Stomach (tissue), 4 donors: ENCODE results near the gene KCNC1.

Source experiments
- CTCF ChIP-seq, 7 experiments: fragments of 450-650 bp in 4 of 7; fragments of 200-600 bp in 3 of 7; sonication (generic) in 3 of 7; IDR thresholded peaks; one replicate each; pipeline ENCODE4 v1.5.1; 2016 to 2019; ENCODE audit warnings: antibody characterized with exemption in 7 of 7, control low read depth in 2 of 7, mild to moderate bottlenecking in 1 of 7
- EP300 ChIP-seq: sonication (generic); formaldehyde crosslinking; IDR thresholded peaks from one replicate; pipeline ENCODE4 v1.6.1; 2017; ENCODE audit warnings: antibody characterized with exemption
- POLR2A ChIP-seq, 4 donors: fragments of 450-650 bp; IDR thresholded peaks; one replicate each; pipeline ENCODE4 v1.6.1; 2016; ENCODE audit warnings: antibody characterized with exemption in 4 of 4, control low read depth in 2 of 4, mild to moderate bottlenecking in 1 of 4, moderate library complexity in 1 of 4

GRCh38 chr11:17716807-17717206 is 17.8 kb upstream of the KCNC1 start:
- TF ChIP-seq EP300 (no peak), POLR2A (IDR thresholded peaks at IDR 0.05) (no peak), CTCF (IDR thresholded peaks at IDR 0.05) (no peak)
